Measurements from ENCODE around the gene NPTXR. TPM values are rescaled to one million over a fixed set of nuclear protein-coding genes. Genes with fewer than 3 reads are reported as not detected.

NPTXR gene
- total RNA-seq, 2 donors from 2014 or later: 2.1 to 2.5 TPM

GRCh38 chr22:38772623-38772873, 71.3 kb downstream of the NPTXR start:
- no peak for DNase-seq
- no peaks in the 10 kb centered on the region for H3K4me1 ChIP-seq (ENCODE audit: control insufficient read depth, insufficient read depth, low read length)
- no peak overlapping the region for H3K27ac ChIP-seq (ENCODE audit: low read depth, low read length)
- no peak overlapping the region for H3K27ac Mint-ChIP-seq
- no peaks in the 10 kb centered on the region for H3K36me3 ChIP-seq (ENCODE audit: control insufficient read depth, insufficient read depth, low read length)
- H3K9ac ChIP-seq (ENCODE audit: extremely low read depth, low read length, poor library complexity, severe bottlenecking): no peak overlapping the region
- H3K4me1 Mint-ChIP-seq: no peaks in the 10 kb centered on the region
- H3K9me3 Mint-ChIP-seq: no peaks in the 10 kb centered on the region
- TF ChIP-seq CTCF (conservative IDR thresholded peaks at IDR 0.05): no peak
- H3K27me3 Mint-ChIP-seq (ENCODE audit: insufficient read depth): peaks cover 3% of the 10 kb centered on the region
- WGBS, 2 experiments (ENCODE audit: insufficient coverage in 1 of 2, insufficient read length in 1 of 2): 70 to 90% methylated on average over 5 to 8 of the region's 8 CpGs
- H3K4me3 ChIP-seq (ENCODE audit: low read length): no peak overlapping the region
- no peaks in the 10 kb centered on the region for H3K36me3 Mint-ChIP-seq (ENCODE audit: low read depth)
- no peaks in the 10 kb centered on the region for H3K27me3 ChIP-seq (ENCODE audit: control insufficient read depth, insufficient read depth, low read length, poor library complexity, severe bottlenecking)
- no peak overlapping the region for H3K4me3 Mint-ChIP-seq
- no peaks in the 10 kb centered on the region for H3K9me3 ChIP-seq (ENCODE audit: control insufficient read depth, low read length)

GRCh38 chr22:38770257-38770949, 73.4 kb downstream of the NPTXR start:
- peaks cover 3% of the 10 kb centered on the region for H3K27me3 Mint-ChIP-seq (ENCODE audit: insufficient read depth)
- no peak overlapping the region for H3K27ac Mint-ChIP-seq

More at GRCh38 chr22:38770257-38770949, 73.4 kb downstream of the NPTXR start:
- Histone ChIP-seq H3K4me3 (ENCODE audit: low read length) (no peak overlapping the region), H3K27me3 (ENCODE audit: control insufficient read depth, insufficient read depth, low read length, poor library complexity, severe bottlenecking) (no peaks in the 10 kb centered on the region), H3K9me3 (ENCODE audit: control insufficient read depth, low read length) (no peaks in the 10 kb centered on the region), H3K27ac (ENCODE audit: low read depth, low read length) (no peak overlapping the region), H3K36me3 (ENCODE audit: control insufficient read depth, insufficient read depth, low read length) (no peaks in the 10 kb centered on the region), H3K4me1 (ENCODE audit: control insufficient read depth, insufficient read depth, low read length) (no peaks in the 10 kb centered on the region), H3K9ac (ENCODE audit: extremely low read depth, low read length, poor library complexity, severe bottlenecking) (no peak overlapping the region)
- no peak for DNase-seq
- Mint-ChIP-seq H3K9me3 (no peaks in the 10 kb centered on the region), H3K4me1 (no peaks in the 10 kb centered on the region), H3K4me3 (no peak overlapping the region), H3K36me3 (ENCODE audit: low read depth) (no peaks in the 10 kb centered on the region)
- WGBS, 2 experiments (ENCODE audit: insufficient coverage in 1 of 2, insufficient read length in 1 of 2): 91 to 92% methylated on average over 13 to 16 of the region's 16 CpGs
- no peak for TF ChIP-seq CTCF (conservative IDR thresholded peaks at IDR 0.05)

Other genes starting within 250 kb of the NPTXR start
- 10 to 100 TPM in 1 of 2 donors, 1 to 10 TPM in 1; 9.1 to 14.9 TPM for gene FAM227A, start 187.6 kb downstream of the NPTXR start, total RNA-seq
- gene CBY1, start 187.4 kb downstream of the NPTXR start, total RNA-seq: 10 to 100 TPM; 40.7 to 60.9 TPM
- gene TOMM22, start 162.1 kb downstream of the NPTXR start, total RNA-seq: 100 to 1,000 TPM; 114 to 119 TPM
- gene JOSD1, start 143.1 kb downstream of the NPTXR start, total RNA-seq: 10 to 100 TPM; 21.2 to 26.7 TPM
- gene GTPBP1, start 138.1 kb downstream of the NPTXR start, total RNA-seq: 10 to 100 TPM; 79.0 to 86.1 TPM
- 10 to 100 TPM; 23.0 to 32.4 TPM for gene SUN2, start 88.0 kb downstream of the NPTXR start, total RNA-seq
- 10 to 100 TPM; 24.8 to 29.8 TPM for gene DNAL4, start 49.9 kb downstream of the NPTXR start, total RNA-seq
- 10 to 100 TPM; 12.8 to 28.2 TPM for gene CBX6, start 28.2 kb upstream of the NPTXR start, total RNA-seq
- gene APOBEC3A, start 113.6 kb upstream of the NPTXR start, total RNA-seq: not detected
- 1 to 10 TPM; 4.1 to 5.4 TPM for gene APOBEC3B, start 138.3 kb upstream of the NPTXR start, total RNA-seq
- 10 to 100 TPM; 26.1 to 27.4 TPM for gene APOBEC3C, start 170.2 kb upstream of the NPTXR start, total RNA-seq
- gene APOBEC3D, start 177.1 kb upstream of the NPTXR start, total RNA-seq: 10 to 100 TPM in 1 of 2 donors, 1 to 10 TPM in 1; 8.6 to 14.4 TPM
- gene APOBEC3F, start 196.8 kb upstream of the NPTXR start, total RNA-seq: 10 to 100 TPM; 16.2 to 24.2 TPM
- 10 to 100 TPM in 1 of 2 donors, 1 to 10 TPM in 1; 8.7 to 19.7 TPM for gene APOBEC3G, start 233.2 kb upstream of the NPTXR start, total RNA-seq

Measured in endodermal cell (in vitro differentiated cells).